Measurements from ENCODE around the gene CAP2.

DNA sequence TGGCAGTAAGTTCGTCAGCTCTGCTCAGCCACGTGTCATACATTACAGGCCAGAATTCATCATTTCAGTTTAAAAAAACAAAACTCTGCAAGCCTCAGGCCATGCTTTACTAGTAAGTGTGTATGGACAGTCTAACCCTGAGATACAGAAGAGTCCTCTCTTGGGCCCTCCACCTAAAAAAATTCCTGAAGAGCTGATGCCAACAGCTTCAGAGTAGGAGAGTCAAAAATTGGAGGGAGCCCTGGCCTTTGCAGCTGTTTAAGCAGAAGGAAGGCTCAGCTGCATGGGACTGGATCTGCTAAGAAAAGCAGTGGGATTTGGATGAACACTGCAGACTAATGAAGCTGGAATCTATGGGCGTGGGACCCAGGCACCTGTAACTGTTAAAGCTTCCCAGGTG lies 159.5 kb downstream of the CAP2 start:
- TF ChIP-seq CTCF (IDR thresholded peaks at IDR 0.05 in 8 of 11, conservative IDR thresholded peaks at IDR 0.05 in 3 of 11) (no peak), POLR2A (IDR thresholded peaks at IDR 0.05) (no peak), POLR2AphosphoS5 (IDR thresholded peaks at IDR 0.05) (no peak)
